ENCODE data around the gene IKZF1. TPM values are rescaled to one million over a fixed set of nuclear protein-coding genes. Genes with fewer than 3 reads are reported as not detected.
"Not testable (repeated sequence)": the region's sequence is repeated elsewhere in the genome, so short reads cannot be mapped to it uniquely, and the experiment has no call there.

IKZF1 gene
- total RNA-seq, 1 donor from 2014 or later: 537 TPM

GRCh38 chr7:50331564-50332208 lies 27.2 kb downstream of the IKZF1 start:
- intact Hi-C loops (cut with micrococcal nuclease): loop anchor here (1.0 to 2.0 kb wide), 8 partner anchors 9 to 125 kb away; no protein-coding TSS in a partner anchor

- intact Hi-C loops (cut with micrococcal nuclease): loop anchor here (1.0 to 2.0 kb wide), 6 partner anchors 8 to 65 kb away; no protein-coding TSS in a partner anchor
These were observed 28.0 kb downstream of the IKZF1 start for GRCh38 chr7:50332241-50333165.

DNA sequence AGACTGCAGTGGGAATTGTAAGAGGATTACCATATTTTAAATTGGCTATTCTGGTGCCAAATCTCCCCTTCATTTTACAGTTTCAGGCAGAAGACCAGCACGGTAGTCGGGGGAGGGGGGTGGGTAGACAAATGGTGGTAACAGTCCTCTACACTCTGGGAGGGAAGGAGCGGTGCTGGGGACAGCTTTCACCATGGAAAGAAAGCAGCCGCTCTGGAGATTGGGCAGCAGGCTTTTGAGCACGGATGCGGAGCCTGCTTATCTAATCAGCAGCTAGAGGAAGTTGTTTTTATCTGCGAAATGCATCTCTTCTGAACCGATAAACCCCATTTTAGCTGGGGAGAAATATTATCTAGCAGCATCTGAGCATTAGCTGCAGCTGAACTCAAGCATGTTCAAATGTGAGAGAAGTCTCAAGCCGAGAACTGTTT lies 28.7 kb downstream of the IKZF1 start:
- intact Hi-C loops (cut with micrococcal nuclease): loop anchor here (1.0 to 2.0 kb wide), 5 partner anchors 14 to 66 kb away; no protein-coding TSS in a partner anchor

DNA sequence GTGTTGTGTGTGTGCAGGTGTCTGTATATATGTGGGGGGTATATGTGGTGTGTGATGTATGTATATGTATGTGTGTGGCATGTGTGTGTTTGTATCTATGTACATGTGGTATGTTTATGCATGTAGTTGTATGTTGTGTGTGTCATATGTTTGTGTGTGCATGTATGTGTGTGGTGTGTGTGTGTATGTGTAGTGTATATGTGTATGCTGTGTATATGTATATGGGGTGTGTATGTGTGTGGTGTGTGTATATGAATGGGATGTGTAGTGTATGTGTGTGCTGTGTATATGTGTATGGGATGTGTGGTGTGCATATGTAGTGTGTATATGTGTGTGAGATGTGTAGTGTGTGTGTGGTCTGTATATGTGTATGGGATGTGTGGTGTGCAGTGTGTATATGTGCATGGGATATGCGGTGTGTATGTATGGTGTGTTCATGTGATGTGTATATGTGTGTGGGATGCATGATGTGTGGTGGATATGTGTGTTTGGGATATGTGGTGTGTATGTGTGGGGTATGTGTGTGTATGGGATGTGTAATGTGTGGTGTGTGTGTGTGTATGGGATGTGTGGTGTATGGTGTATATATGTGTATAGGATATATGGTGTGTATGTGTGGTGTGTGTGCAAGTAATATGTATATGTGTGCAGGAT lies 30.0 kb downstream of the IKZF1 start:
- intact Hi-C loops (cut with micrococcal nuclease): no loop called here

GRCh38 chr7:50335230-50335794 lies 30.8 kb downstream of the IKZF1 start:
- intact Hi-C loops (cut with micrococcal nuclease): no loop called here

- intact Hi-C loops (cut with micrococcal nuclease): no loop called here
These were observed 31.6 kb downstream of the IKZF1 start for GRCh38 chr7:50335795-50336754.

GRCh38 chr7:50336894-50337703 lies 32.6 kb downstream of the IKZF1 start:
- intact Hi-C loops (cut with micrococcal nuclease): no loop called here

DNA sequence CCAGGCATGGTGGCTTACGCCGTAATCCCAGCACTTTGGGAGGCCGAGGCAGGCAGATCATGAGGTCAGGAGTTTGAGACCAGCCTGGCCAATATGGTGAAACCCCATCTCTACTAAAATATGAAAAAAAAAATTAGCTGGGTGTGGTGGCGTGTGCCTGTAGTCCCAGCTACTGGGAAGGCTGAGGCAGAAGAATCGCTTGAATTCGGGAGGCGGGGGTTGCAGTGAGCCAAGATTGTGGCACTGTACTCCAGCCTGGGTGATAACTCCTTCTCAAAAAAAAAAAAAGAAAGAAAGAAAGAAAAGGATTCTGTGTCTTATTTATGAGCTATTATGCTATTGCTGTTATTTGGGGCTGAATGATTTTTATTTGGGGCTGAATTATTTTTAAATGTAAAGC lies 35.0 kb downstream of the IKZF1 start:
- intact Hi-C loops (cut with micrococcal nuclease): not testable (repeated sequence)

DNA sequence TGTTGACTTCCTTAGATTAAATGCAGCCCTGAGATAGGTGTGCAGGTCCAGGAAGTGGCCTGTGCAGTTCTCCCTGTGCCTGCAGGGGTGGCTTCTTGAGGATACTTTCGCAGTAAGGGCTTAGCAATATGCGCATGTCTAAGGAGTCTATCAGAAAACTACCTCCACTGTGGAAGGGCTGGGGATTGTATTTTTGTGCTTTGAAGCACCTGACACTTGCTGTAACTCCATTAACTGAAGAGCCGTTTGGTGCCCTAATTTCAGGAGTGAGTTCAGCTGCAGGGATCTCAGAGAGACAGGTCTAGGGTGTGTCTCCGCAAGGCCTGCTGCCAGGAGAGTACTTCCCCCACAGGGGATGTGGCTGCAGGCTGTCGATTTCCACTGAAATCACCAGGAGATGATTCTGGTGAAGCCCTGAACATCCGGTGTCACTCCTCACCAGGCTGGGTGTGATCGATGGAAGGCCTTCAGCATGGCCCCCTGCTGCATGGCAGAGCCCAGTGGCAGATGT lies 35.5 kb downstream of the IKZF1 start:
- intact Hi-C loops (cut with micrococcal nuclease): loop anchor here (1.0 to 5.0 kb wide), 5 partner anchors 8 to 402 kb away; no protein-coding TSS in a partner anchor

DNA sequence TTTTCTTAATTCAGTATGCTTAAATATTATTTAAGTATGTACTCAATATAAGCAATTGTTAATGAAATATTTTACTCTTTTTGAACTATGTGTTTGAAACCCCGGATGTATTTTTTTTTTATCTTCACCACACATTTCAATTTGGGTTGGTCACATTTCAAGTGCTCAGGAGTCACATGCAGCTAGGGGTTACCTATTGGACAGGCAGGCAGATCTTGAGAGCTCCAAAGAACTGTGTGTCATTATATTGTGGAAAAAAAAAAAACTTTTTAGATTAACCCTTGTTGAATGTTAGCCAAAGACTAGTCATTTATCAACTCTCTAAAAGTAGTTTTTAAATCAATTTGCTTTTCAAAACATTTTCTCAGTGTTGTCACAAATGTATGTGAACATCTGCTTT lies 37.2 kb downstream of the IKZF1 start:
- intact Hi-C loops (cut with micrococcal nuclease): loop anchor here (5.0 kb wide), 2 partner anchors 106 to 401 kb away; no protein-coding TSS in a partner anchor

- intact Hi-C loops (cut with micrococcal nuclease): loop anchor here (5.0 kb wide), 2 partner anchors 105 to 400 kb away; no protein-coding TSS in a partner anchor
These were observed 38.1 kb downstream of the IKZF1 start for GRCh38 chr7:50342616-50343114.

DNA sequence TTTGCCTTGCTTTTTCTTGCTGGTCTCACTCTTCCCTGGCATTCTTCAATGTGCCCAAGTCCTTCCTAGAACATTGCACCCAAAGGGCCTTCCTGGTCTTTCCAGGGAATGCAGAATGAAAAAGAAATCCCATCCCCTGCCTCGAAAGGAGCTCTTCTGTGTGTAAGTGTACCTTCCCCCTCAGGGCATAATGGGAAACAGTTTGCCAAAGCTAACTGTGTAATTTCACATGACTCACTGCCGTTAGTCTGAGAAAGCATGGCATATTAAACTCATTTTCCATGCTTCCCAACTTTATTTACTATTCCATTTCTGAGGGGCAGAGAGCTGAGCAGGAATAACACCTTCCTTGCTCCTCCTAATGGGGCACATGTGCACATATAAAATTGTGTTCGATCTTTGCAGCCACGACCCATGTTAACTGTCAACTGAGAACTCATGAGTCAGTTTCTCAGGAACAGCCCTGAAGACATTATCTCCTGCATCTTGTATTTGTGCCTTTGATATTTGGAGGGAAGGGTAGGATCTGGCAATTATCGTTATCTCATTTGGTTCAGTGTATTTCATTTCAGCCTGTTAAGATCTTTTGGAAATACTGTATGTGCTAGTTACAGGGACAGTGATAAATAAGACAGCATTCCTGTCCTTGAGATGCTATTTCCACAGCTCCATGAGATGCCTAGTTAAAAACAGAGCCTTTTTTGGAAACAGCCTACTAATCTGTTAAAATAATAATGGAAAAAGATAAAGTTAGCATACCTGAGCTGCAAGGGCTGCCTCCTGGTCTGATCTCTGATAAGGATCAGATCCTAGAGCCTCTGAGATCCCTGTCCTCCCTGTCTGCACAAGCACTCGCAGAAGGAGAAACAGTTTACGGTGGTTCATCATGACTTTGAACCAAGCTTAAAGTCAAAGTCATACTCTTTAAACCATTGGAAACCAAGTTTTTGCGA lies 42.3 kb downstream of the IKZF1 start:
- intact Hi-C loops (cut with micrococcal nuclease): loop anchor here (1.0 to 2.0 kb wide), 3 partner anchors 9 to 14 kb away; no protein-coding TSS in a partner anchor

DNA sequence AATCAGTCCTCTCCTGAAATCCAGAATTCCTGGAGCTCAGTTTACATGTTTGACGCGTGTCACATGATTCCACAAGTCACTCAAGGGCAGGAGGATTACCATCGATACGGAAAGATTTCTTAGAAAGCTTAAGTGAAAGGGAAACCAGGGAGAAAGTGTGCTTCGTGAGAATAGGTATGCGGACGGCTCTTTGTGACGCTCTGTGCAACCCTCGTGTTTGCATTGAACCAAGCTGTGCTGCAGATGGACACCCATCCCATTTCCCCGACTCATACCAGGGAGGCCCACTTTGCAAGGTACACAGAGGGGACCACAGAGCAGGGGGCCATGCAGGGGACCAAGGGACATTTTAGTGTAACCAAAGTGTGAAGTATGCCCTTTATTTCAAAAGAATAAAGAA lies 43.2 kb downstream of the IKZF1 start:
- intact Hi-C loops (cut with micrococcal nuclease): loop anchor here (1.0 to 2.0 kb wide), 3 partner anchors 9 to 15 kb away; no protein-coding TSS in a partner anchor

GRCh38 chr7:50348469-50349162 lies 44.1 kb downstream of the IKZF1 start:
- intact Hi-C loops (cut with micrococcal nuclease): no loop called here

- intact Hi-C loops (cut with micrococcal nuclease): no loop called here
These were observed 44.9 kb downstream of the IKZF1 start for GRCh38 chr7:50349399-50349798.

All from T-helper 1 cell treated with Interleukin-12 subunit alpha and Interleukin-12 subunit beta and Interleukin-4 antibody, amounts not matched to agents 30 ng/mL and 1 ng/mL, for 36 hours (primary cell).